Testis (tissue), 3 donors: Measurements from ENCODE around the gene DENND1A. TPM values are rescaled to one million over a fixed set of nuclear protein-coding genes. Genes with fewer than 3 reads are reported as not detected.
A peak's percentile ranks its signal among the peaks of the same experiment; 100 is the strongest.

Source experiments
- DNase-seq: peaks from one replicate; pipeline ENCODE4 v3.0.0-alpha.2; 2019
- H3K27ac ChIP-seq, 2 donors: fragments of 200-600 bp; sonication (generic); one replicate each; pipeline ENCODE4 v1.5.1; 2019
- H3K27me3 ChIP-seq: fragments of 200-600 bp; sonication (generic); one replicate; pipeline ENCODE4 v1.5.1; 2019
- H3K36me3 ChIP-seq: fragments of 200-600 bp; sonication (generic); one replicate; pipeline ENCODE4 v1.5.1; 2017; ENCODE audit warnings: low read depth; ENCODE audit errors: missing control alignments
- H3K4me1 ChIP-seq: fragments of 200-600 bp; sonication (generic); one replicate; pipeline ENCODE4 v1.5.1; 2019
- H3K4me3 ChIP-seq, 2 donors: fragments of 200-600 bp; sonication (generic); one replicate each; pipeline ENCODE4 v1.5.1; 2017 to 2019
- H3K9me3 ChIP-seq: fragments of 200-600 bp; sonication (generic); one replicate; pipeline ENCODE4 v1.5.1; 2017
- CTCF ChIP-seq, 3 experiments: fragments of 450-650 bp in 2 of 3; fragments of 200-600 bp in 1 of 3; sonication (generic) in 1 of 3; IDR thresholded peaks; one replicate each; pipeline ENCODE4 v1.5.1; 2016 to 2019; ENCODE audit warnings: antibody characterized with exemption in 3 of 3, mild to moderate bottlenecking in 2 of 3, moderate library complexity in 1 of 3
- POLR2A ChIP-seq: fragments of 450-650 bp; IDR thresholded peaks from one replicate; pipeline ENCODE4 v1.6.1; 2017; ENCODE audit warnings: antibody characterized with exemption, mild to moderate bottlenecking, moderate library complexity
- WGBS, 2 donors: methylation state at CpG; one replicate each; pipeline ENCODE4 v1.1.5; 2018; 5-methylcytosine and 5-hydroxymethylcytosine counted together
- intact Hi-C: fragments of 100-400 bp; cut with DNase I; formaldehyde crosslinking; loops from one replicate; pipeline ENCODE4 v1.15.1; 2023; ENCODE audit warnings: low total_unique reads
- polyA plus RNA-seq: library from polyadenylated mRNA; stranded (reverse); fragments of 350-450 nt; fragmentation: Illumina TruSeq; extraction: RNeasy Lipid Tissue Mini Kit (QIAGEN cat#74804); gene quantifications from one replicate; pipeline ENCODE4 v1.2.3, GENCODE V29; 2014; ENCODE audit warnings: low read depth, low replicate concordance; ENCODE audit not compliant: insufficient read depth
- total RNA-seq, 2 donors: library from RNA; depleted of rRNA; stranded (reverse); fragments of >200 nt; gene quantifications; one replicate each; pipeline ENCODE4 v1.2.3, GENCODE V29; 2016

The DENND1A gene
- total and polyA plus RNA-seq, 3 donors from 2014 or later: 20.3 to 47.4 (median 44.9) TPM

DNA sequence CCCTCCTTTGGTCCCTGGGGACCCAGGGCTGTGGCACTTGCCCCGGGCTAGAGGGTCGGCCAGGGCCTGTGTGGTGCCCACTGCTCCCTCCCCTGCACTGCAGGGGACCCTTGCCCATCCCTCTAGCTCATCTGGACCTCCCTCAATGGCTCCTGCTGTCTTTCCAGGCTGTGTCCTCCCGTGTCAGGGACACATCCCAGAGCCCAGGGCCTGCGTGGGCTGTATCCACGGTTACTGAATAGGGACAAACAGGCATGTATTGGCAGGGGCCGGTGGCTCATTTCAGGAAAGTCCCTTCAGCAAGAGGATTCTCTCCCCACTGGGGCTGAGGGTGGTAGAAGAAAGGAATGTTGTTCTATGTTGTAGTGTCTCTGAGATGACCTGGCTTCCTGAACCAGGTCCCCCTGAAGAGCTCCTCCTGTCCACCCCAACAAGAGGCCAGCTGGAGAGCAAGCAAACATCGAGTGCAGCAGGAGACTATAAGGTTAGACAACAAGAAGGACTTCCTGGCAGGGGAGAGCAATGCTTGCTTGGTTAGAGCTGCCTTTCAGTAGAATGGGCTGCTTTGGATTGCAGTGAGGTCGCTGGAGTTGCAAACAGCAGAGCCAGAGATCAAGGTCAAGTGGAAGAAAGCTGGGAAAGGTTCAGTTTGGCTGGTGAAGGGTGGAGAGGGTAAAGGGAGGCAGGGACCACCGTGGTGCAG lies 575.0 kb downstream of the DENND1A start:
- Histone ChIP-seq H3K4me1 (peaks cover 14% of the 10 kb centered on the region), H3K9me3 (no peaks in the 10 kb centered on the region), H3K27me3 (no peaks in the 10 kb centered on the region), H3K4me3 (no peak overlapping the region), H3K36me3 (no peaks in the 10 kb centered on the region), H3K27ac (no peak overlapping the region)
- no peak for DNase-seq
- no peak for TF ChIP-seq CTCF (IDR thresholded peaks at IDR 0.05)
- no peak for TF ChIP-seq POLR2A
- intact Hi-C loops: no loop called here
- WGBS, 2 donors: 37 to 60% methylated on average over 3 to 9 of the region's 9 CpGs

- no peaks in the 10 kb centered on the region for H3K9me3 ChIP-seq
- peak; percentile 81 for DNase-seq
- no peaks in the 10 kb centered on the region for H3K27me3 ChIP-seq
- WGBS, 2 donors: 46 to 56% methylated on average over 10 to 20 of the region's 20 CpGs
- peaks cover 14% of the 10 kb centered on the region for H3K4me1 ChIP-seq
- H3K4me3 ChIP-seq: no peak overlapping the region
- H3K36me3 ChIP-seq: no peaks in the 10 kb centered on the region
- peak; percentile 75 to 83 (median 77) for TF ChIP-seq CTCF (IDR thresholded peaks at IDR 0.05)
- TF ChIP-seq POLR2A: no peak
- intact Hi-C loops: no loop called here
- H3K27ac ChIP-seq: no peak overlapping the region
Measured at GRCh38 chr9:123353984-123354591, 575.8 kb downstream of the DENND1A start.

- DNase-seq: no peak
- H3K4me1 ChIP-seq: peaks cover 14% of the 10 kb centered on the region
- intact Hi-C loops: no loop called here
- H3K27ac ChIP-seq: no peak overlapping the region
- no peaks in the 10 kb centered on the region for H3K27me3 ChIP-seq
- WGBS, 2 donors: 76 to 84% methylated on average over 4 of the region's 4 CpGs
- TF ChIP-seq POLR2A: no peak
- TF ChIP-seq CTCF (IDR thresholded peaks at IDR 0.05): no peak
- H3K4me3 ChIP-seq: no peak overlapping the region
- no peaks in the 10 kb centered on the region for H3K36me3 ChIP-seq
- no peaks in the 10 kb centered on the region for H3K9me3 ChIP-seq
Measured at GRCh38 chr9:123353041-123353440, 576.9 kb downstream of the DENND1A start.

DNA sequence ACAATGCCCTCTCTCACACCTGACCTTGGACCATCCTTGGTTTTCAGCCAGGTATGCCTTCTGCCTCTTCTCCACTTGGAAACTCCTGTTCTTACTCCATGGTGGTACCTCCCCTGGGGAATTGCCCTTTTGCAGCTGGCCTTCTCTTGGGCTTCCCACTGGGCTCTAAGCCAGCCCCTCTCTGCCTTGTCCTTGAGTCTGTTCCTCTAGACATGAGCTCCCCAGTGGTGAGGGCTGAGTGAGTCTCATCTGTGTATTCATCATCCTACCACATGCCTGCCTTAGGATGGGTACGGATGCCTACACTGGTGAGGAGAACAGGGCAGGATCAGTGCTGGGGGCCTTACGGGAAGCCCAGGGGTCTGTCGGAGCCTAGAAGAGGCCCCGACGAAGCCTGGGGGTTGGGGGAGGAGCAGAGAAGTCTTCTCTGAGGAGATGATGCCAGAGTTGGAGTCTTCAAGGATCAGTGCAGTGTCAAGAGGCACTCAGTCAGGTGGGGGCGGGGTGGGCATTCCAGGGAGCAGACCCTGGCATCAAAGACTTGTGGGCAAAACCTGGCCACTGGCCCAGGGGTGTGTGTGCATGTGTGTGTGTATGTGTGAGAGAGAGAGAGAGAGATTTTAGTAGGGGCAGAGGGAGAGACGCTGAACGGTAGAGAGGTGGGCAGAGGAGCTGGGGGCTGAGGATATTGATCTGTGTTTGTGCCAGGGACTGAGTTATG lies 579.2 kb downstream of the DENND1A start:
- no peak for TF ChIP-seq CTCF (IDR thresholded peaks at IDR 0.05)
- no peak for TF ChIP-seq POLR2A
- Histone ChIP-seq H3K27me3 (no peaks in the 10 kb centered on the region), H3K4me1 (peaks cover 14% of the 10 kb centered on the region), H3K27ac (no peak overlapping the region), H3K36me3 (no peaks in the 10 kb centered on the region), H3K9me3 (no peaks in the 10 kb centered on the region), H3K4me3 (no peak overlapping the region)
- 38 to 42% methylated on average over 7 to 8 of the region's 8 CpGs for WGBS, 2 donors
- peak; percentile 70 for DNase-seq
- intact Hi-C loops: no loop called here
